ENCODE results near the gene CD3G. TPM values are rescaled to one million over a fixed set of nuclear protein-coding genes. Genes with fewer than 3 reads are reported as not detected.

CD3G gene
- total and polyA plus RNA-seq, 9 of the 15 experiments (the other 6 are each of a cell fraction or from before 2014, with no cell fraction given): 0.30 to 1.7 (median 0.47) TPM

DNA sequence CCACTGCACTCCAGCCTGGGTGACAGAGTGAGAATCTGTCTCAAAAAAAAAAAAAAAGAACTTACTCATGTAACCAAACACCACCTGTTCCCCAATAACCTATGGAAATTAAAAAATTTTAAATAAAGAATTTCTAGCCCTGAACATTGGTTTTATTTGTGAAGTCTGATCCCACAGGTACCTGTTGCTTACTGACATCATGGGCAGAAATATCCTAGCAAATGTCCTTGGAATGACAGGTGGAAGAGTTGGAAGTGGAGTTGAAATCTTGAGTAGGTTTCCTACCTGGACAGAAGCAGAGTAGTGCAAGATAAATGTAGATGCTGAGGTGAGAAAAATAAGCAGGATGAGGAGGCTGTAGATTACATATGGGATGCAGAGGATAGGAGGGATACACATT is 18.9 kb upstream of the CD3G start:
- H3K9me1 ChIP-seq (ENCODE audit: control insufficient read depth, insufficient read depth, low read length): no peaks in the 10 kb centered on the region
- CTCF ChIA-PET (ENCODE audit: low intra/inter-chr PET ratio): no interaction called here
- in situ Hi-C loops (cut with MboI) (no loop called here), intact Hi-C loops (cut with micrococcal nuclease) (no loop called here)
- H3K27ac ChIP-seq (ENCODE audit: extremely low read depth, low read depth, low read length): no peak overlapping the region
- DNase-seq (ENCODE audit: extremely low read depth in 1 of 4, low spot score in 3 of 4) (no peak), FAIRE-seq (no peak), ATAC-seq (no peak)
- no TSS peak for BruUV-seq (replicated peaks)
- no peaks in the 10 kb centered on the region for H3K79me2 ChIP-seq (ENCODE audit: control insufficient read depth, insufficient read depth, low read length)
- H3K4me1 ChIP-seq (replicated peaks in 1 of 2; ENCODE audit: control insufficient read depth in 2 of 2, insufficient read depth in 2 of 2, low read length in 2 of 2): peaks cover 4 to 7% of the 10 kb centered on the region in 2 experiments; a peak in 2 of 5 replicates
- no peaks in the 10 kb centered on the region for H4K20me1 ChIP-seq (replicated peaks; ENCODE audit: control insufficient read depth, insufficient read depth, low read length)
- no peak overlapping the region for H3K4me3 ChIP-seq
- POLR2A ChIA-PET: no interaction called here
- no peaks in the 10 kb centered on the region for H3K9me3 ChIP-seq (replicated peaks; ENCODE audit: control insufficient read depth, insufficient read depth, low read depth, low read length)
- TF ChIP-seq, protein P1, sequence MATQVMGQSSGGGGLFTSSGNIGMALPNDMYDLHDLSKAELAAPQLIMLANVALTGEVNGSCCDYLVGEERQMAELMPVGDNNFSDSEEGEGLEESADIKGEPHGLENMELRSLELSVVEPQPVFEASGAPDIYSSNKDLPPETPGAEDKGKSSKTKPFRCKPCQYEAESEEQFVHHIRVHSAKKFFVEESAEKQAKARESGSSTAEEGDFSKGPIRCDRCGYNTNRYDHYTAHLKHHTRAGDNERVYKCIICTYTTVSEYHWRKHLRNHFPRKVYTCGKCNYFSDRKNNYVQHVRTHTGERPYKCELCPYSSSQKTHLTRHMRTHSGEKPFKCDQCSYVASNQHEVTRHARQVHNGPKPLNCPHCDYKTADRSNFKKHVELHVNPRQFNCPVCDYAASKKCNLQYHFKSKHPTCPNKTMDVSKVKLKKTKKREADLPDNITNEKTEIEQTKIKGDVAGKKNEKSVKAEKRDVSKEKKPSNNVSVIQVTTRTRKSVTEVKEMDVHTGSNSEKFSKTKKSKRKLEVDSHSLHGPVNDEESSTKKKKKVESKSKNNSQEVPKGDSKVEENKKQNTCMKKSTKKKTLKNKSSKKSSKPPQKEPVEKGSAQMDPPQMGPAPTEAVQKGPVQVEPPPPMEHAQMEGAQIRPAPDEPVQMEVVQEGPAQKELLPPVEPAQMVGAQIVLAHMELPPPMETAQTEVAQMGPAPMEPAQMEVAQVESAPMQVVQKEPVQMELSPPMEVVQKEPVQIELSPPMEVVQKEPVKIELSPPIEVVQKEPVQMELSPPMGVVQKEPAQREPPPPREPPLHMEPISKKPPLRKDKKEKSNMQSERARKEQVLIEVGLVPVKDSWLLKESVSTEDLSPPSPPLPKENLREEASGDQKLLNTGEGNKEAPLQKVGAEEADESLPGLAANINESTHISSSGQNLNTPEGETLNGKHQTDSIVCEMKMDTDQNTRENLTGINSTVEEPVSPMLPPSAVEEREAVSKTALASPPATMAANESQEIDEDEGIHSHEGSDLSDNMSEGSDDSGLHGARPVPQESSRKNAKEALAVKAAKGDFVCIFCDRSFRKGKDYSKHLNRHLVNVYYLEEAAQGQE (IDR thresholded peaks at IDR 0.05; ENCODE audit: borderline replicate concordance): no peak
- TF ChIP-seq, protein P1 (CRISPR knock-in tag; IDR thresholded peaks at IDR 0.05; ENCODE audit: low read depth): no peak
- TF ChIP-seq HNRNPUL1 (IDR thresholded peaks at IDR 0.05; ENCODE audit: low read length) (no peak), SNRNP70 (optimal IDR thresholded peaks at IDR 0.05; ENCODE audit: low read depth, low read length) (no peak), DMBX1 (CRISPR knock-in tag; IDR thresholded peaks at IDR 0.05; ENCODE audit: borderline replicate concordance) (no peak), DNMT1 (IDR thresholded peaks at IDR 0.05) (no peak), POLR2A (conservative IDR thresholded peaks at IDR 0.05) (no peak), FOXJ3 (CRISPR knock-in tag; IDR thresholded peaks at IDR 0.05) (no peak), PRPF4 (IDR thresholded peaks at IDR 0.05; ENCODE audit: insufficient read depth, low read depth, low read length, poor library complexity, severe bottlenecking) (no peak), ZNF75A (CRISPR knock-in tag; IDR thresholded peaks at IDR 0.05) (no peak), GTF2E2 (tag; IDR thresholded peaks at IDR 0.05) (no peak)
- TF ChIP-seq, protein P2, sequence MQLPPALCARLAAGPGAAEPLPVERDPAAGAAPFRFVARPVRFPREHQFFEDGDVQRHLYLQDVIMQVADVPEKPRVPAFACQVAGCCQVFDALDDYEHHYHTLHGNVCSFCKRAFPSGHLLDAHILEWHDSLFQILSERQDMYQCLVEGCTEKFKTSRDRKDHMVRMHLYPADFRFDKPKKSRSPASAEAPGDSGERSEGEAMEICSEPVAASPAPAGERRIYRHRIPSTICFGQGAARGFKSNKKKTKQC (CRISPR knock-in tag; IDR thresholded peaks at IDR 0.05): no peak
- TF ChIP-seq, protein P3, sequence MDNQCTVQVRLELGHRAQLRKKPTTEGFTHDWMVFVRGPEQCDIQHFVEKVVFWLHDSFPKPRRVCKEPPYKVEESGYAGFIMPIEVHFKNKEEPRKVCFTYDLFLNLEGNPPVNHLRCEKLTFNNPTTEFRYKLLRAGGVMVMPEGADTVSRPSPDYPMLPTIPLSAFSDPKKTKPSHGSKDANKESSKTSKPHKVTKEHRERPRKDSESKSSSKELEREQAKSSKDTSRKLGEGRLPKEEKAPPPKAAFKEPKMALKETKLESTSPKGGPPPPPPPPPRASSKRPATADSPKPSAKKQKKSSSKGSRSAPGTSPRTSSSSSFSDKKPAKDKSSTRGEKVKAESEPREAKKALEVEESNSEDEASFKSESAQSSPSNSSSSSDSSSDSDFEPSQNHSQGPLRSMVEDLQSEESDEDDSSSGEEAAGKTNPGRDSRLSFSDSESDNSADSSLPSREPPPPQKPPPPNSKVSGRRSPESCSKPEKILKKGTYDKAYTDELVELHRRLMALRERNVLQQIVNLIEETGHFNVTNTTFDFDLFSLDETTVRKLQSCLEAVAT (IDR thresholded peaks at IDR 0.05): no peak
- H3K36me3 ChIP-seq (ENCODE audit: control insufficient read depth, insufficient read depth, low read length): no peaks in the 10 kb centered on the region
- H3K4me2 ChIP-seq (ENCODE audit: insufficient read depth, low read length): no peak overlapping the region
- H3K27me3 ChIP-seq (ENCODE audit: control insufficient read depth in 2 of 2, insufficient read depth in 2 of 2, low read length in 2 of 2): no peaks in the 10 kb centered on the region
- no peak overlapping the region for H3K9ac ChIP-seq (ENCODE audit: insufficient read depth in 1 of 2, low read depth in 2 of 2, low read length in 2 of 2)
- H2AFZ ChIP-seq (ENCODE audit: low read depth, low read length): no peak overlapping the region
